Tibial nerve (tissue), 4 donors: Measurements from ENCODE around the gene MBOAT1. TPM values are rescaled to one million over a fixed set of nuclear protein-coding genes. Genes with fewer than 3 reads are reported as not detected.

ENCODE experiments used
- DNase-seq, 2 donors: peaks; one replicate each; pipeline ENCODE4 v3.0.0-alpha.2; 2019; ENCODE audit warnings: low spot score in 2 of 2
- H3K27ac ChIP-seq, 4 donors: fragments of 200-600 bp; sonication (generic) in 3 of 4; one replicate each; pipeline ENCODE4 v1.5.1; 2017 to 2019; ENCODE audit warnings: mild to moderate bottlenecking in 1 of 4
- H3K27me3 ChIP-seq, 2 donors: fragments of 200-600 bp; sonication (generic) in 1 of 2; one replicate each; pipeline versions ENCODE4 v1.5.1 to v1.6.0; 2017 to 2019
- H3K36me3 ChIP-seq, 3 donors: fragments of 200-600 bp; sonication (generic); one replicate each; pipeline ENCODE4 v1.5.1; 2018 to 2019
- H3K4me1 ChIP-seq, 4 donors: fragments of 200-600 bp; sonication (generic) in 3 of 4; one replicate each; pipeline ENCODE4 v1.5.1; 2017 to 2019
- H3K4me3 ChIP-seq, 4 donors: fragments of 200-600 bp; sonication (generic) in 3 of 4; one replicate each; pipeline ENCODE4 v1.5.1; 2017 to 2019; ENCODE audit warnings: mild to moderate bottlenecking in 1 of 4, moderate library complexity in 1 of 4
- H3K9me3 ChIP-seq, 4 donors: fragments of 200-600 bp; sonication (generic) in 3 of 4; one replicate each; pipeline ENCODE4 v1.5.1; 2017 to 2019
- EP300 ChIP-seq, 2 donors: sonication (generic); formaldehyde crosslinking; IDR thresholded peaks; one replicate each; pipeline ENCODE4 v1.6.1; 2017; ENCODE audit warnings: antibody characterized with exemption in 2 of 2, mild to moderate bottlenecking in 1 of 2
- POLR2A ChIP-seq, 2 donors: fragments of 450-650 bp; IDR thresholded peaks; one replicate each; pipeline ENCODE4 v1.6.1; 2017; ENCODE audit warnings: antibody characterized with exemption in 2 of 2, mild to moderate bottlenecking in 2 of 2, moderate library complexity in 2 of 2
- WGBS, 2 donors: methylation state at CpG; one replicate each; pipeline ENCODE4 v1.1.5; 2018; 5-methylcytosine and 5-hydroxymethylcytosine counted together
- total RNA-seq, 4 donors: library from RNA; depleted of rRNA; stranded (reverse); fragments of >200 nt; gene quantifications; one replicate each; pipeline ENCODE4 v1.1.0, GENCODE V29; 2016
- TF ChIP-seq, protein P1 (sequence below), 5 experiments: fragments of 200-600 bp in 3 of 5; fragments of 450-650 bp in 2 of 5; sonication (generic) in 3 of 5; IDR thresholded peaks; one replicate each; pipeline ENCODE4 v1.5.1; 2016 to 2019; ENCODE audit warnings: antibody characterized with exemption in 5 of 5, mild to moderate bottlenecking in 3 of 5, moderate library complexity in 2 of 5

Gene MBOAT1
- total RNA-seq, 4 donors from 2014 or later, result 12.3 to 25.6 (median 19.2) TPM

GRCh38 chr6:20202699-20203302 lies 9.5 kb downstream of the MBOAT1 start:
- H3K36me3 ChIP-seq, result no peaks in the 10 kb centered on the region
- WGBS, 2 donors, result 72 to 74% methylated on average over 3 of the region's 3 CpGs
- H3K9me3 ChIP-seq, result no peaks in the 10 kb centered on the region
- H3K27me3 ChIP-seq, result no peaks in the 10 kb centered on the region
- peaks cover 0 to 82% (median 44%) of the 10 kb centered on the region in 4 donors for H3K4me1 ChIP-seq
- H3K4me3 ChIP-seq, result no peak overlapping the region
- TF ChIP-seq EP300 (IDR thresholded peaks at IDR 0.05) (no peak), POLR2A (IDR thresholded peaks at IDR 0.05) (no peak)
- TF ChIP-seq, protein P1, sequence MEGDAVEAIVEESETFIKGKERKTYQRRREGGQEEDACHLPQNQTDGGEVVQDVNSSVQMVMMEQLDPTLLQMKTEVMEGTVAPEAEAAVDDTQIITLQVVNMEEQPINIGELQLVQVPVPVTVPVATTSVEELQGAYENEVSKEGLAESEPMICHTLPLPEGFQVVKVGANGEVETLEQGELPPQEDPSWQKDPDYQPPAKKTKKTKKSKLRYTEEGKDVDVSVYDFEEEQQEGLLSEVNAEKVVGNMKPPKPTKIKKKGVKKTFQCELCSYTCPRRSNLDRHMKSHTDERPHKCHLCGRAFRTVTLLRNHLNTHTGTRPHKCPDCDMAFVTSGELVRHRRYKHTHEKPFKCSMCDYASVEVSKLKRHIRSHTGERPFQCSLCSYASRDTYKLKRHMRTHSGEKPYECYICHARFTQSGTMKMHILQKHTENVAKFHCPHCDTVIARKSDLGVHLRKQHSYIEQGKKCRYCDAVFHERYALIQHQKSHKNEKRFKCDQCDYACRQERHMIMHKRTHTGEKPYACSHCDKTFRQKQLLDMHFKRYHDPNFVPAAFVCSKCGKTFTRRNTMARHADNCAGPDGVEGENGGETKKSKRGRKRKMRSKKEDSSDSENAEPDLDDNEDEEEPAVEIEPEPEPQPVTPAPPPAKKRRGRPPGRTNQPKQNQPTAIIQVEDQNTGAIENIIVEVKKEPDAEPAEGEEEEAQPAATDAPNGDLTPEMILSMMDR (IDR thresholded peaks at IDR 0.05), result no peak
- H3K27ac ChIP-seq, result peak overlapping the region in 2 of 4 donors; percentile 31 to 56
- no peak for DNase-seq

DNA sequence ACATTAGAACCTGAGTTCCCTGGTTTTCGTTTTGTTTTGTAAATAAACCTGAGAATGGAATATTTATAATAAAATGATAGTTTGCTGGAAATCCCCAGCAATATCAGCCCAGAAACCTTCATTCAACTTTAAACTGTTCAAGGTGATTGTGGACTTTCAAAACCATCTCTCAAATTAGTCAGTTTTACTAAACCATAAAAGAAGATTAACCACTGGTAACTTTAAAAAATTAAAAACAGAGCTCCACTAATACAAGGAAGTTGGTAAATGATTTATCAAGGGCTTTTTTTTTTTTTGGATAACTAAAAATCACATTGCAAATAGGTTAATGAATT lies 10.0 kb downstream of the MBOAT1 start:
- no peaks in the 10 kb centered on the region for H3K9me3 ChIP-seq
- H3K36me3 ChIP-seq, result no peaks in the 10 kb centered on the region
- no peak overlapping the region for H3K4me3 ChIP-seq
- TF ChIP-seq POLR2A (IDR thresholded peaks at IDR 0.05), result no peak
- TF ChIP-seq, protein P1 (IDR thresholded peaks at IDR 0.05), result no peak
- no peak for TF ChIP-seq EP300 (IDR thresholded peaks at IDR 0.05)
- no peaks in the 10 kb centered on the region for H3K27me3 ChIP-seq
- no peak for DNase-seq
- WGBS, 2 donors, result 28 to 67% methylated on average over 1 of the region's 1 CpG
- H3K27ac ChIP-seq, result peak overlapping the region in 2 of 4 donors; percentile 31 to 56
- peaks cover 0 to 77% (median 43%) of the 10 kb centered on the region in 4 donors for H3K4me1 ChIP-seq

DNA sequence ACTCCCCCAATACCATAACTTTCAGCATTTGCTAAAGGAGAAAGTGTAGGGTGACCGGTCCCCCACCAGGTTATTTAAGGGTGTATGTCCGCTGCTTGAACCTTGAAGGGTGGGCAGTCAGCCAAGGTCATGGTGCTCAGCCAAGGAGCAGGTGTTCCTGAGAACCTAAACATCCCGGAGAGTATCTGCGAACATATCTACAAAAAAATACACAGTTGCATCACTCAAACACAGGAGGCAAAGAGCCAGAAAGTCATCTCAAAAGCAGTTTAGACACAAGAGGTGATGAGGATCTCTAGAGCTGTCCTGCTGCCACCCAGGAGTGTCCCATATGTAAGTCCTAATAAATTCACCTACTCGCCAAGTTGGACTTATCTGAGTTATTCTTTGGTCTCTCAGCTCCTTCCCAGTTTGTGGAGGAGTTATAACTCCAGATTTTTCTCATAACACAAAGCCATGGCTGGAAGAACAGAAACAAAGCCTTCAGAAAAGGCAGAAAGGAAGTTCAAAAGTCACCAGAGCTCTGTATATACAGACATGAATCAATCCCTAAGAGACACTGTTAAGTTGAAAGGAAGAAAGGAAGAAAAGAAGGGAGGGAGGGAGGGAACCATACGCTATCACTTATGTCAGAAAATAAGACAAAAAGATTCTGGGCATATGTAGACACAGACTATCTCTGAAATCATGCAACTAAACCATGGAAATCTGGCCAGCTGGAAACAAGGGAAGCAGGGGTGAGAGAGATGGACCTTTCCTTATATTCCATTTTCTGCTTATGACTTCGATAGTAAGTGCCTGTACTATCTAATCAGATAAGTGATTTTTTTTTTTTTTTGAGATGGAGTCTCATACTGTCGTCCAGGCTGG lies 11.3 kb downstream of the MBOAT1 start:
- Histone ChIP-seq H3K9me3 (no peaks in the 10 kb centered on the region), H3K4me3 (no peak overlapping the region), H3K4me1 (peaks cover 0 to 65% (median 33%) of the 10 kb centered on the region in 4 donors), H3K27ac (peak overlapping the region in 3 of 4 donors; percentile 20 to 63 (median 56)), H3K36me3 (no peaks in the 10 kb centered on the region), H3K27me3 (no peaks in the 10 kb centered on the region)
- TF ChIP-seq EP300 (IDR thresholded peaks at IDR 0.05), result no peak
- no peak for TF ChIP-seq POLR2A (IDR thresholded peaks at IDR 0.05)
- TF ChIP-seq, protein P1 (IDR thresholded peaks at IDR 0.05), result no peak
- WGBS, 2 donors, result 40 to 48% methylated on average over 8 of the region's 8 CpGs
- no peak for DNase-seq

DNA sequence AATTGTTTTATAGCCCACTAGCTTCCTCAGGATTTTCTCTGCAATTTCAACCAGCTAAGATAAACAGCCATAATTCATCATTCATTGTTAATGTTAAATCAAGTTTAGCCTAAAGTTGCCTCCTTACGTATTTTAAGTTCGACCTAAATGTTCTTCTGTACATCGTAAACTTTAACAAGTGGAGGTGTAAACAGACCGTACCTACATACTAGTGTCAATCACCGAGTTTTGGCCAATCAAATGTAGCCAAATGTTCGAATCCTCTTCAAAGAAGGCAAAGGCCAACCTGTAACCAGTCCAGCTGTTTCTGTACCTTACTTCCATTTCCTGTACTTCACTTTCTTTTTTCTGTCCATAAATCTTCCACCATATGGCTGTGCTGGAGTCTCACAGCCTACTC lies 13.5 kb downstream of the MBOAT1 start:
- Histone ChIP-seq H3K36me3 (no peaks in the 10 kb centered on the region), H3K9me3 (no peaks in the 10 kb centered on the region), H3K4me1 (peaks cover 0 to 44% (median 15%) of the 10 kb centered on the region in 4 donors), H3K27me3 (no peaks in the 10 kb centered on the region), H3K27ac (peak overlapping the region in 1 of 4 donors; percentile 21), H3K4me3 (no peak overlapping the region)
- TF ChIP-seq EP300 (IDR thresholded peaks at IDR 0.05), result no peak
- no peak for TF ChIP-seq POLR2A (IDR thresholded peaks at IDR 0.05)
- TF ChIP-seq, protein P1 (IDR thresholded peaks at IDR 0.05), result no peak
- no peak for DNase-seq
- WGBS, 2 donors, result 49 to 81% methylated on average over 6 of the region's 6 CpGs
